ENCODE results near the gene ZNF518B.

Gene ZNF518B

GRCh38 chr4:10462876-10463275 is 5.7 kb upstream of the ZNF518B start:
- FAIRE-seq (no peak), DNase-seq (ENCODE audit: insufficient read length, low spot score) (no peak)
- no peak for TF ChIP-seq POLR2A (IDR thresholded peaks at IDR 0.05; ENCODE audit: low read depth, low read length)

- DNase-seq (ENCODE audit: insufficient read length, low spot score): no peak
- TF ChIP-seq POLR2A (IDR thresholded peaks at IDR 0.05; ENCODE audit: low read depth, low read length): no peak
- no peak for FAIRE-seq
These were observed 4.7 kb upstream of the ZNF518B start for GRCh38 chr4:10461850-10462400.

GRCh38 chr4:10461091-10461849 is 4.0 kb upstream of the ZNF518B start:
- TF ChIP-seq POLR2A (IDR thresholded peaks at IDR 0.05; ENCODE audit: low read depth, low read length): no peak
- FAIRE-seq (no peak), DNase-seq (ENCODE audit: insufficient read length, low spot score) (no peak)

- FAIRE-seq (no peak), DNase-seq (ENCODE audit: insufficient read length, low spot score) (no peak)
- no peak for TF ChIP-seq POLR2A (IDR thresholded peaks at IDR 0.05; ENCODE audit: low read depth, low read length)
These were observed 3.3 kb upstream of the ZNF518B start for GRCh38 chr4:10460313-10461047.

- no peak for FAIRE-seq
- DNase-seq (ENCODE audit: insufficient read length, low spot score): no peak
- TF ChIP-seq POLR2A (IDR thresholded peaks at IDR 0.05; ENCODE audit: low read depth, low read length): no peak
These were observed 2.1 kb upstream of the ZNF518B start for GRCh38 chr4:10459305-10459704.

GRCh38 chr4:10458177-10458576 is 951 bp upstream of the ZNF518B start:
- FAIRE-seq: no peak
- TF ChIP-seq POLR2A (IDR thresholded peaks at IDR 0.05; ENCODE audit: low read depth, low read length): no peak
- DNase-seq (ENCODE audit: insufficient read length, low spot score): no peak

GRCh38 chr4:10456595-10457254 is 501 bp downstream of the ZNF518B start:
- no peak for FAIRE-seq
- DNase-seq (ENCODE audit: insufficient read length, low spot score): no peak
- TF ChIP-seq POLR2A (IDR thresholded peaks at IDR 0.05; ENCODE audit: low read depth, low read length): no peak

- FAIRE-seq: no peak
- no peak for TF ChIP-seq POLR2A (IDR thresholded peaks at IDR 0.05; ENCODE audit: low read depth, low read length)
These were observed 999 bp downstream of the ZNF518B start for GRCh38 chr4:10456260-10456594.

GRCh38 chr4:10455133-10455532 is 2.1 kb downstream of the ZNF518B start:
- no peak for DNase-seq (ENCODE audit: insufficient read length, low spot score)
- TF ChIP-seq POLR2A (IDR thresholded peaks at IDR 0.05; ENCODE audit: low read depth, low read length): no peak
- FAIRE-seq: no peak

More at GRCh38 chr4:10456260-10456594, 999 bp downstream of the ZNF518B start:
- DNase-seq (ENCODE audit: insufficient read length, low spot score): no peak

- no peak for FAIRE-seq
- no peak for DNase-seq (ENCODE audit: insufficient read length, low spot score)
- TF ChIP-seq POLR2A (IDR thresholded peaks at IDR 0.05; ENCODE audit: low read depth, low read length): no peak
These were observed 2.5 kb downstream of the ZNF518B start for GRCh38 chr4:10454726-10455125.

- no peak for TF ChIP-seq POLR2A (IDR thresholded peaks at IDR 0.05; ENCODE audit: low read depth, low read length)
- DNase-seq (ENCODE audit: insufficient read length, low spot score) (no peak), FAIRE-seq (no peak)
These were observed 3.1 kb downstream of the ZNF518B start for GRCh38 chr4:10454121-10454520.

- FAIRE-seq (no peak), DNase-seq (ENCODE audit: insufficient read length, low spot score) (no peak)
- TF ChIP-seq POLR2A (IDR thresholded peaks at IDR 0.05; ENCODE audit: low read depth, low read length): no peak
These were observed 8.2 kb downstream of the ZNF518B start for GRCh38 chr4:10448991-10449390.

- DNase-seq (ENCODE audit: insufficient read length, low spot score): no peak
- no peak for TF ChIP-seq POLR2A (IDR thresholded peaks at IDR 0.05; ENCODE audit: low read depth, low read length)
- FAIRE-seq: no peak
These were observed 14.2 kb downstream of the ZNF518B start for GRCh38 chr4:10442976-10443375.

GRCh38 chr4:10441512-10441911 is 15.7 kb downstream of the ZNF518B start:
- DNase-seq (ENCODE audit: insufficient read length, low spot score) (no peak), FAIRE-seq (no peak)
- TF ChIP-seq POLR2A (IDR thresholded peaks at IDR 0.05; ENCODE audit: low read depth, low read length): no peak
